Mucosa of rectum (tissue), 2 donors: Measurements from ENCODE around the gene MMP19.
"Not testable (repeated sequence)": the region's sequence is repeated elsewhere in the genome, so short reads cannot be mapped to it uniquely, and the experiment has no call there.

Experiments
- H3K27ac ChIP-seq, 2 donors: one replicate each; pipeline ENCODE4 v1.7.0; 2013; ENCODE audit warnings: inconsistent platforms in 2 of 2, low read depth in 2 of 2, low read length in 2 of 2
- H3K27me3 ChIP-seq, 2 donors: one replicate each; pipeline ENCODE4 v1.7.0; 2013; ENCODE audit warnings: low read length in 2 of 2; ENCODE audit not compliant: control insufficient read depth in 2 of 2, insufficient read depth in 2 of 2
- H3K36me3 ChIP-seq, 2 donors: one replicate each; pipeline ENCODE4 v1.7.0; 2013; ENCODE audit warnings: low read length in 2 of 2; ENCODE audit not compliant: control insufficient read depth in 2 of 2, insufficient read depth in 2 of 2
- H3K4me1 ChIP-seq, 2 donors: one replicate each; pipeline ENCODE4 v1.7.0; 2013; ENCODE audit warnings: low read length in 2 of 2, mild to moderate bottlenecking in 1 of 2; ENCODE audit not compliant: control insufficient read depth in 2 of 2, insufficient read depth in 2 of 2
- H3K4me3 ChIP-seq, 2 donors: one replicate each; pipeline ENCODE4 v1.7.0; 2013; ENCODE audit warnings: low read length in 2 of 2
- H3K9ac ChIP-seq, 2 donors: one replicate each; pipeline ENCODE4 v1.7.0; 2013; ENCODE audit warnings: low read length in 2 of 2, low read depth in 1 of 2, mild to moderate bottlenecking in 1 of 2
- H3K9me3 ChIP-seq, 2 donors: one replicate each; pipeline ENCODE4 v1.7.0; 2013; ENCODE audit warnings: low read length in 2 of 2; ENCODE audit not compliant: control insufficient read depth in 2 of 2
- donor health status: healthy.
- donor health status: Normal muscosa, but diverticular disease.

MMP19 gene, protein sequence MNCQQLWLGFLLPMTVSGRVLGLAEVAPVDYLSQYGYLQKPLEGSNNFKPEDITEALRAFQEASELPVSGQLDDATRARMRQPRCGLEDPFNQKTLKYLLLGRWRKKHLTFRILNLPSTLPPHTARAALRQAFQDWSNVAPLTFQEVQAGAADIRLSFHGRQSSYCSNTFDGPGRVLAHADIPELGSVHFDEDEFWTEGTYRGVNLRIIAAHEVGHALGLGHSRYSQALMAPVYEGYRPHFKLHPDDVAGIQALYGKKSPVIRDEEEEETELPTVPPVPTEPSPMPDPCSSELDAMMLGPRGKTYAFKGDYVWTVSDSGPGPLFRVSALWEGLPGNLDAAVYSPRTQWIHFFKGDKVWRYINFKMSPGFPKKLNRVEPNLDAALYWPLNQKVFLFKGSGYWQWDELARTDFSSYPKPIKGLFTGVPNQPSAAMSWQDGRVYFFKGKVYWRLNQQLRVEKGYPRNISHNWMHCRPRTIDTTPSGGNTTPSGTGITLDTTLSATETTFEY

DNA sequence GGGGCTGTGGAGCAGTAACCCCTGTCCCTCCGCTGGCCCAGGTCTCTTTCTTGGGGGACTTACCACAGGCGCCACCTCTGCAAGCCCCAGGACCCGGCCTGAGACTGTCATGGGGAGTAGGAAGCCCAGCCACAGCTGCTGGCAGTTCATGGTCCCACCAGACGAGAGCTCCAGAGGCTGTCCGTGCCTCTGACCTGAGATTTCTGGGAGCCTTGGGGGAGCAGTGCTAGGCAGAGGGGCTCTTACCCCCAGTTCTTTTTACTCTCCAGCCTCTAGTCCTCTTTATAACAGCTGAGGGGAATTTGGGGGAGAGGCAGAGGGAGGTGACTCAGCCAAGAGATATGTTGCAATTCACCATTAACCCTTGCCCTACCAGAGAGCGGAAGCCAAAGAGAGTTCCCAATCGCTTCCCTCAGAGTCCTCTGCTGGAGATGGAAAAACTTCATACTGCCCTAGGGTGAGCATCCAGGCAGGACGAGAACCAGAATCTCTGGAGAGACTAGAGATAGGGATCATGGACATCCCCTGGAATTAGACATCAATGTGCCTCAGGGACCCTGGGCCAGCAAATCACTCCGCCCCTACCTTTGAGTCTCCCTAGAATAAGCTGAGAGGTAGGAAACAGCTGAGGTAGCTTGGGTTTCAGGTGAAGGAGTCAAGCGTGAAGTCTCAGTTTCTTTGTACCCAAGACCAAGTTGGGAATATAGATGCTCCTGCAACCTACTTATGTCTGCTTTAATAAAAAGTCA, at the start of gene MMP19:
Gene MMP19, minus strand, starts transcription at position 256 of the 749 bp plus-strand sequence. Its CDS starts 106 bp downstream, at position 150.
- Histone ChIP-seq H3K27me3 (peaks cover 0 to 4% of the 10 kb centered on the region in 2 donors), H3K9me3 (no peaks in the 10 kb centered on the region), H3K36me3 (no peaks in the 10 kb centered on the region), H3K27ac (peak within 1 kb of the TSS; percentile 55 to 61), H3K4me3 (peak within 1 kb of the TSS; percentile 38 to 69), H3K4me1 (peaks cover 0 to 5% of the 10 kb centered on the region in 2 donors), H3K9ac (peak within 1 kb of the TSS; percentile 58 to 64)

DNA sequence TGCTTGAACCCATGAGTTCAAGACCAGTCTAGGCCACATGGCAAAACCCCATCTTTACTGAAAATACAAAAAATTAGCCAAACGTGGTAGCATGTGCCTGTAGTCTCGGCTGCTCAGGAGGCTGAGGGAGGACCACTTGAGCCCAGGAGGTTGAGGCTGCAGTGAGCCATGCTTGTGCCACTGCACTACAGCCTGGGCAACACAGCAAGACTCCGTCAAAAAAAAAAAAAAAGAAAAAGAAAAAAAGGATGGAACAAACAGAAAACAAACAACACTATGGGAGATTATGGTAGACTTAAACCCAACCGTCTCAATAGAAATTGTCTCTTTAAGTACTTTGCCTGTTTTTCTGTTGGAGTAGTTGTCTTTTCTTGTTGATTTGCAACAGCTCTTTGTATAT, 48.6 kb upstream of the MMP19 start:
- Histone ChIP-seq H3K4me3 (no peak overlapping the region), H3K9ac (no peak overlapping the region), H3K4me1 (no peaks in the 10 kb centered on the region), H3K27ac (no peak overlapping the region), H3K36me3 (no peaks in the 10 kb centered on the region), H3K27me3 (no peaks in the 10 kb centered on the region), H3K9me3 (no peaks in the 10 kb centered on the region)

DNA sequence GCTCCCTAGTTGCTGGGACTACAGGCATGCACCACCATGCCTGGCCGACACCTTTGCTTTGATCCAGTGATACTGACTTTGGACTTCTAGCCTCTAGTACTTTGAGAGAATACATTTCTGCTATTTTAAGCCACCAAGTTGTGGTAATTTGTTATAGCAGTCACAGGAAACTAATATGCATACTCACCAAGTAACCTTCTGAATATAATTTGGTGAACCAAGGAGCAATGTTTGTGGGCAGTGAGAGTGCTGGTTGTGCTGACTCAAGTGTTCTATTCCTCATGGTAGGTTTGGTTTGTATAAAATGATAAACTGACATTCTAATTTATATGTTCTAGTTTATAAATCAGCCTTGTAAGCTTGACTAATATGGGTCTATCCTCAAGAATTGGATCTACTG, 42.4 kb upstream of the MMP19 start:
- Histone ChIP-seq H3K4me3 (no peak overlapping the region), H3K9ac (no peak overlapping the region), H3K36me3 (no peaks in the 10 kb centered on the region), H3K27me3 (no peaks in the 10 kb centered on the region), H3K9me3 (no peaks in the 10 kb centered on the region), H3K4me1 (peaks cover 0 to 3% of the 10 kb centered on the region in 2 donors), H3K27ac (no peak overlapping the region)

DNA sequence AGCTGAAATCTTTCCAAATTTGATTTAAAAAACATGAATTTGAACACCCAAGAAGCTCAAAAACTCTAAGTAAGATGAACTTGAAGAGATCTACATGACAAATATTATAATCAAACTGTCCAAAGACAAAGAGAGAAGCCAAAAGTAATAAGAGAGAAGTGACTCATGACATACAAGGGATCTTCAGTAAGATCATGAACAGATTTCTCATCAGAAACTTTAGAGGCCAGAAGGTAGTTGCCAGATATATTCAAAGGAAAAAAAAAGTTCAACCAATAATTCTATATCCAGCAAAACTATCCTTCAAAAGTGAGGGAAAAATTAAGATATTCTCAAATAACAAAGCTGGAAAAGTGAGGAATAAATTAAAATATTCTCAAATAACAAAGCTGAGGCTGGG, 35.1 kb upstream of the MMP19 start:
- H3K9ac ChIP-seq = no peak overlapping the region

DNA sequence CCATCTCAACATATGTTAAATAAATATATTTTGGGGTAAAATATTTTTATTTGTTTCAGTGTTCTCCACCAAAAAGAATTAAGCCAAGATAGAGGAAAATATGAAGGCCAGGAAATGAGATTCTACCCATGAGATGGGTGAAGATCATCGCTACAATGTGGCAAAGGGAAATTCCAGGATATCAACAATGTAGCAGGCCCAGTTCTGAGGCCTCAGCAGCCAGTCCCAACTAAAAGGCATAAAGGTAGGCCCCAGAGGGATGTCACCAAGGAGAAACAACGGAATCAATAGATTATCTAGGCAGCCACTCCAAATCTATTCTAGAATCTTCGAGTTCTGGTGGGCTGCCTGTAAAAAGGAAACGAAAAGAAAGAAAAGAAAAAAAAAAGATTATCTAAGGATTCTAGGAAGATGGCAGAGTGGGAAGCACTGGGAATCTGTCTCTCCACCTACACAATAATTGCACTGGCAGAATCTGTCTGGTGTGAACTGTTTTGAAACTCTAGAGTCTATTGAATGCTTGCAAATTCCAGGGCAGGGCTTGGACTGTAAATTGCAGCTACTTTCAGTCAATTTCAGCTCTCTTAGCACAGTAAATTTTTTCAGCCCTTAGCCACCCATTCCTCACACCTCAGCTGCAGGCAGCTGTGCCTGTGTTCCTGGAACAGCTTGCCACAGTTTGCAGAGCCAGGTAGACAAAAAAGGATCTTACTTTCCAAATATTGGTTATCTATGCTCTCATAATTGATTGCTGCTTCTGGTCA, 33.1 kb upstream of the MMP19 start:
- H3K4me1 ChIP-seq = peaks cover 0 to under 1% of the 10 kb centered on the region in 2 donors
- H3K27me3 ChIP-seq = no peaks in the 10 kb centered on the region
- H3K9me3 ChIP-seq = no peaks in the 10 kb centered on the region
- no peaks in the 10 kb centered on the region for H3K36me3 ChIP-seq
- no peak overlapping the region for H3K27ac ChIP-seq
- no peak overlapping the region for H3K4me3 ChIP-seq
- no peak overlapping the region for H3K9ac ChIP-seq

More for the DNA sequence above, 35.1 kb upstream of the MMP19 start:
- Histone ChIP-seq H3K36me3 (no peaks in the 10 kb centered on the region), H3K27ac (no peak overlapping the region), H3K4me3 (no peak overlapping the region), H3K4me1 (peaks cover 0 to 3% of the 10 kb centered on the region in 2 donors), H3K9me3 (no peaks in the 10 kb centered on the region), H3K27me3 (no peaks in the 10 kb centered on the region)

DNA sequence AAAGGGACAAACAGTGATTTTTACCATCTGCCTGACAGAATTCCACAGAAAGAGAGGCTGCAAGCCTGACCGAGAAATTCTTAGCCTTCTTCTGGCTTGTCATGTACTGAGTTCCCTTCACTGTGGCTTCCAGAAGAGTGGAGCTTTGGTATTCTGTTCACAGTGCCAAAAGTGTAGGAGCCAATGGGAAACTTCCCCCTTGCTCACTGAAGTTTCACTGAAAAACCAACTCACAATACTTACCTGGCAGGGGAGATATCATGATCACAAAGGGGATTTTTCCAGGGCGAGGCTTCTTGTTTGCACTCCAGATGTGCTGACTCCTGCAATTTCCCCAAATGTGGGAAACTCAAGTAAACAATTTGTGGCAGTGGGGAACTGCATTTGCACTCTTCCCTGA, 31.7 kb upstream of the MMP19 start:
- no peak overlapping the region for H3K9ac ChIP-seq
- H3K9me3 ChIP-seq = no peaks in the 10 kb centered on the region
- no peaks in the 10 kb centered on the region for H3K27me3 ChIP-seq
- no peaks in the 10 kb centered on the region for H3K4me1 ChIP-seq
- no peak overlapping the region for H3K27ac ChIP-seq
- H3K36me3 ChIP-seq = no peaks in the 10 kb centered on the region
- H3K4me3 ChIP-seq = no peak overlapping the region

DNA sequence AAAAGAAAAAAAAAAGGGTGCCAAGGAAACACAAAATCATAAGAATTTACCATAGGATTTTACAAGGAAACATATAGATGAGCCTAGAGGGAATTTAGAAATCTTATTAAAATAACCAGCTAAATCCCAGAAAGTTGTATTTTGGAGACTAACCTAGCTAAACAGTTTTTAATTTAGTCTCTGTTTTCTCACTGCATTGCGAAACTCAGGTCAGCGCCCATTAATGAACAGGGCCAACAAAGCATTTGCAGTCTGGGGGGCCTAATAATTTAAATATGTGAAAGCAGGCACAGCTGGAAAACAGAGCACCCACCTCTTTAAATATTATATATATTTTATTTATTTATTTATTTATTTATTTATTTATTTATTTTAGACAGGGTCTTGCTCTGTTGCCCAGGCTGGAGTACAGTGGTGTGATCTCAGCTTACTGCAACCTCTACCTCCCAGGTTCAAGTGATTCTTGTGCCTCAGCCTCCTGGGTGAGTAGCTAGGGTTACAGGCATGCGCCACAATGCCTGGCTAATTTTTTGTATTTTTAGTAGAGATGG, 23.8 kb upstream of the MMP19 start:
- H3K9me3 ChIP-seq, H3K4me3 ChIP-seq, H3K4me1 ChIP-seq, H3K27ac ChIP-seq, H3K27me3 ChIP-seq, H3K36me3 ChIP-seq, H3K9ac ChIP-seq: not testable (repeated sequence)

DNA sequence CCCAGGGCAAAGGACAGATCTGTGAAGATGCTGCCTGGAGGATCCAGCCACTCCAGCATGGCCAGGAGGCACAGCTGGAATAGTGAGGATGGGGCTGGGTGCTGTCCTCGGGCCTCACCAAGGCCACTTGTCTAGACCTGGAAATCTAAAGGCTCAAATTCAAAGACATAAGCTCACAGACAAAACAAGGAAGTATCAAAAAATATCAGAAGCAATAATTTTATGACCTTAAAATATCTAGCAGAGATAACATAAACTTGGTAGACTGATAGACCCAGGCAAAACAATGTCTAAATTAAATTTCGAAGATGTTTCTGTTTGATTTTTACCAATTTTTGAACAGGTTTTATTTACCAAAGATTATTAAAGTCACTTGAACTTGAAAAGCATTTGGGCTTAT, 22.6 kb upstream of the MMP19 start:
- Histone ChIP-seq H3K9ac (no peak overlapping the region), H3K4me3 (no peak overlapping the region), H3K27ac (no peak overlapping the region), H3K36me3 (no peaks in the 10 kb centered on the region), H3K9me3 (no peaks in the 10 kb centered on the region), H3K4me1 (no peaks in the 10 kb centered on the region), H3K27me3 (no peaks in the 10 kb centered on the region)

DNA sequence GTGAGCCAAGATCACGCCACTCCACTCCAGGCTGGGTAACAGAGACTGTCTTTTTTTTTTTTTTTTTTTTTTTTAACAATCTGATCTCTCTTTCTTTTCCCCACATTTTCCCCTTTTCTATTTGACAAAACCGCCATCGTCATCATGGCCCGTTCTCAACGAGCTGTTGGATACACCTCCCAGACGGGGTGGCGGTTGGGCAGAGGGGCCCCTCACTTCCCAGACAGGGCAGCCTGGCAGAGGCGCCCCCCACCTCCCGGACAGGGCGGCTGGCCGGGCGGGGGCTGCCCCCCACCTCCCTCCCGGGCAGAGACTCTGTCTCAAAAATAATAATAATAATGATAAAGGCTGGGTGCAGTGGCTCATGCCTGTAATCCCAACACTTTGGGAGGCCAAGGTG, 20.2 kb upstream of the MMP19 start:
- H3K36me3 ChIP-seq, H3K9ac ChIP-seq, H3K9me3 ChIP-seq, H3K27ac ChIP-seq, H3K4me1 ChIP-seq, H3K4me3 ChIP-seq, H3K27me3 ChIP-seq: not testable (repeated sequence)
